HG02588 (cell line): ENCODE data around the gene ADGRL1.
"Not testable (repeated sequence)": the region's sequence is repeated elsewhere in the genome, so short reads cannot be mapped to it uniquely, and the experiment has no call there.

Experiments used
- ATAC-seq: cut with Tn5 transposase; IDR thresholded peaks from one replicate; pipeline ENCODE4 v1.9.1; 2021; ENCODE audit warnings: mild to moderate bottlenecking, moderate library complexity; ENCODE audit not compliant: unreplicated experiment

Gene ADGRL1

DNA sequence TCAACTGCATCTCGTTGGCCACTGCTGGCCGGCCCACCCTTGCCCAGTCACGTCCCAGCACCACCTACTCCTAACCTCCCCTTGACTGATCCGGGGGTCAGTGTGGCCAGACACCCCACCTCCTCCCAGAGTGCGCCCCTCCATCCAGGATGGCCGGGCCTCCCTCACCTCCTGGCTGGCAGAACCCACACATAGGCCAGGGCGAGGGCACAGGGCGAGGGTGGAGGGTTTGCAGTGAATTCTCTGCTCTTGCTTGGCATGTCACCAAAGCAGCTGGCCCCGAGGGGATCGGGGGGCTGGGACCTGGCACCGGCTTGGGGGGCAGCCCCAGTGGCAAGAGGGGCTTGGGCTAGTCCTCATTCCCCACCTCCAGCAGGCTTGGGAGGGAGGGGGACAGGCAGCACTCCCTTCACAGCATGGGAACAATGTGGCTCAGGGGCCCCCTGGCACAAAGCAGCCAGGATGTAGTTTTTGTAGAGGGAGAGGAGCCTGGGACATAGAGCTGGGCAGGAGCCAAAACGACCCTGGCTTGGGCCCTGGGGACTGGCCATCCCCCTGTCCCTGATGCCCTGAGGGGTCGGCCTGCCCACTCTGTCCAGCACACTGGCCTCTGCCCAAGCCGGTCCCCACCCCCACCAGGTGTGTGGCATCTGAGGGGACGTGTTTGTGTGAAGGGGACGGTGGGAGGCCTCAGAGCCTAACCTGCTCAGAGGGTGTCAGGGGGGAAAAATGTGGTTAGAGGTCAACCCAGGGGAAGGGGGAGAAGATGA, 41.1 kb downstream of the ADGRL1 start:
- ATAC-seq = no peak

DNA sequence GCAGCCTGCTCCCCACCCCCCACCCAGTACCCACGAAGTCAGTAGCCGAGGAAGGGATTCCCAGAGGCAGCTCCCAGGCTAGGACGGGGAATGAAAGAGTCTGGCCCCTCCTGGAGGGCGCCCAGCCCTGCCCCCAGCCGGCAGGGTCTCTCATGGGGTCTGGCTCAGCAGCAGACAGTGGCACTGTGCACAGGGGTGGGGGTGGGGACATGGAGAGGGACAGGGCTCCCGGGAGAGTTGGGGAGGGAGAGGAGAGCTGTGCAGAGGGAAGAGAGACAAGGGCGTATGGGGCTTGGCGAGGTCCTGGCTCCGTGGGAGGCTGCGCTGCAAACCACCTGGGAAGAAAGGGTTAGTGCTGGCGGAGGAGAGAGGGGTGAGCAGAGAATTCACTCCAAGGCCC, 41.9 kb downstream of the ADGRL1 start:
- no peak for ATAC-seq

DNA sequence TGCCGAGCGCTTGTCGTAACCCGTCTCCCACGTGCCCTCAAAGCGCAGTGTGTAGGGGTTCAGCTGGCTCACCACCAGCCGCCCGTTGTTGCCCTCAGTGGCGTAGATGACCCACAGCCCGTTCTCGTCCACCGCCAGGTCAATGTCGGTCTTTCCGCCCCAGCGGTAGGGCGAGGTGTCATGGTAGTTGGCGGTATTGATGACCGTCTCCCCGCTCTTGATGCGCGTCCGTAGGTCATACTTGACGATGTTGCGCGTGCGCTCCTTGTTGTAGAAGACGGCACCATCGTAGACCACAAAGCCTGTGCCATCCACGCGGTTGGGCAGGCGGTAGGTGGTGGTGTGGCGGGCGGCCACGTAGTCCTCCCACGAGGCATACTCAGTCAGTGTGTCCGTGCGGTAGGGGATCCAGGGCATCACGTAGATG, 43.1 kb downstream of the ADGRL1 start:
- no peak for ATAC-seq

DNA sequence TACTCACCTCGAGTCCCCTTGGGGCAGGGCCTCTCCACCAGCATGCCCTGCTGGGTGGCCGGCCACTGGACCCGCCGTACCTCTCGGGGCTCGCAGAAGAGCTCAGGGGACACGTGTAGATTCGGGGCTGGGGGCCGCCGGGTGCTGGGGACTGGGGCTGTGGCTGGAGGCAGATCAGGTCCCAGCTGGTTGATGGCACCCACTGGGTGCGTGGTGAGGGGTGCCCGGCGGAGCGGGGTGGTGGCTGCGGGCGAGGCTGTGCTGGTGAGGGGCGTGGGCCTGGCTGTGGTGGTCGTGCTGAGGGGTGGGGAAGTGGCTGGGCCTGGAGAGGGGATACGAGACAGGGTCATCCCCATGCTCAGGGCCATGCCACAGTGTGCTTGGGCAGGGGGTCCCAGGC, 44.7 kb downstream of the ADGRL1 start:
- ATAC-seq = no peak

DNA sequence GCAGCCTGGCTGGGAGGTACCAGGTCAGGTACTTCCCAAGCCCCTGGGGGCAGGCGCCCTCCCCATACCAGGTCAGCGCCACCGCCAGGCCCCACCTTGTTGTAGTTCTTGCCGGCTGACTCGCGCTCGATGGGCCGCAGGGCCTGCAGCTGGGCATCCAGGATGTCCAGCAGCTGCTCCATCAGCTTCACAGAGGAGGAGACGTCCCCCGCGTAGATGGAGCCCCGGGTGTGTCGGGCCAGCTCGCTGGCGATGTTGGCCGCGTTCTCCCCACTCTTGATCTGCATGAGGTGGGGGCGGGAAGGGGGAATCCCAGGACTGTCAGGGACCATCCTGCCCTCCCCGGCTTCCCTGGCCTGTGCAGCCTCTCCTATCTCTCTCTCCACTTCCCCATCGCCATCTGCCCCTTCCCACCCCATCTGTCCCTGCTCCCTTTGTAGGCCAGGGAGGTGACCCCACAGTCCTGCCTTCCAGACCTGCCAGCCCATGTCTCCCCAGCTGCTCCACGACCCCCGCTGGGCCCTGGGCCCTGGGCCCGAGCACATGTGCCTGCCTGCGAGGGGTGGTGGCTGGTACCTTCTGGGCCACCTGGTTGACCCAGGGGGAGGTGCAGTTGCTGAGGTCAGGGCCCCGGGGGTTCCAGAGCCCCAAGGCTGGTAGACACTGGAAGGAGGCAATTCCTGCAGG, 45.8 kb downstream of the ADGRL1 start:
- ATAC-seq = no peak

DNA sequence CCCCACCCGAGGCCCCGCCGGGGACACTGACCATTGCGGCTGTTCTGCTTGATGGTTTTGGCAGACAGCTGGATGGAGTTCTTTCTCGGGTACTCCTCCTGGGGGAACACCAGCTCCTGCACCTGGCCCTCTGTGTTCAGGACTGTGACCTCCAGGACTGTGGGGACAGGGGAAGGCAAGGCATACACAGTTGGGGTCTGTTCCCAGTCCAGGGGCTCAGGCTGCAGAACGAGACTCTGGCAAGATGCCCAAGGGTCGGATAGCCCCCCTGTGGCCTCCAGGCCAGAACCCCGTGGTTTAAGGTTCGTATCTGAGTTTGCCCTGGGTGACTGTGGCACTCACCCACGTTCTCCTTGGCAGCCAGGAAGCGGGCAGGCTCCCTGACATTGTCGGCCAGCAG, 46.9 kb downstream of the ADGRL1 start:
- no peak for ATAC-seq

DNA sequence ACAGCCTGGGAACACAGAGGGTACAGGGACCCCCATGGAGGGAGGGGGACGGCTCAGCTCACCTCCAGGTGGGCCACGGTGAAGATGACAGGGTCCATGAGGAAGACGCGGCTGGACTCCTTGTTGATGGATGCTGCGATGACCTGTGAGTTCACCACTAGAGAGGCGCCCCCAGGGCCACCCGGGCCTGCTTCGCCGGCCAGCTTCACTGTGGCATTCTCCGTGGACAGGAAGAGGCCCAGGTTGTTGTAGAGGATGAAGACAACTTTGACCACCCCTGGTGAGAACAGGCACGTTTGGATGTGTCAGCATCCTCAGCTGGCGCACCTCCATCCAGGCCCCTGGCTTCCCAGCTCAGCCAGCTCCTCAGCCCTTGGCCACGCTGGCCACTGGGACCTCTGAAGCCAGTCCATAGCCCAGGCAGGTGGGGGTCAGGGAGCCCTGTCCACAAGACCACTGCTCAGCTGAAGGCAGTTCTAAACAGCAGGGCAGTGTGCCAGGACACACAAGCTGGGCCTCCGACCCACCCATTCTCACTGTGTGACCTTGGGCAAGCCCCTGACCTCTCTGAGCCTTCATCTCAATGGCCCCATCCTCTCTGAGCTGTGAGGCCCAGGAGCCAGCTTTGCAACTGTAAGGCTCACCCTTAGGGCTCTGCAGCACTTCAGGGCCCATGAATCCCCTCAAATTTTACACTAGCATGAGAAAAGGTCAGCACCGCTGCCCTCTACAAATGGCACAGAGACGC, 47.5 kb downstream of the ADGRL1 start:
- ATAC-seq = no peak

DNA sequence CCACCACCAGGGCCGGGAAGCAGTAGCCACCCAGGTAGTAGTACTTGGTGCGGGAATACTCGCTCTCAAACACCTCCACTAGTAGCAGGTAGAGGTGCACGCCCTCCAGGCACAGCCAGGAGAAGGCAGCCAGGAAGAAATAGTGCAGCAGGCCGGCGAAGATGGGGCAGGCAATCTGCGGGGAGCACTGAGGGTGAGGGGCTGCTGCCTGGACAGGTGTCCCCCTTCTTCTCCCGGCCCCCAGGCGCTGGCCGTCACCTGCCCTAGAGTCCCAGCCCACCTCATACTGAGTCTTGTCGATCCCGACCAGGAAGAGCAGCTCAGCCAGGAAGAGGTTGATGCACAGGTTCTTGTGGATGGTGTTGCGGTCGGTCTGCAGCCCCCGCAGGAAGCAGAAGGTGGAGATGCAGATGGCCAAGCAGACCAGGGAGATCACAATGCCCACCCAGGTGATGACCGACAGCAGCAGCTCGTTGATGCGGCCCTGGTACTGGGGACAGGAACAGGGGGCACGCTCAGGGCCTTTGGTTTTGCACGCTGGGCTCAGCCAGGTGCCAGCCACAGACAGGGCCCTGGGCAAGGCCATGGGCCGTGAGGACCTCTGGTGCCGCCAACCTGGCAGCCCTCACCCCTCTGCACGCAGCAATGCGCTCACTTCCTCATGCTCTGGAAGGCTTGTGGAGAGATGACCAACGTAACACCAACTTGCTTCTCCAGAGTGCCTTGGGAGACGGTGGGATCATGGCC, 48.8 kb downstream of the ADGRL1 start:
- ATAC-seq = no peak

DNA sequence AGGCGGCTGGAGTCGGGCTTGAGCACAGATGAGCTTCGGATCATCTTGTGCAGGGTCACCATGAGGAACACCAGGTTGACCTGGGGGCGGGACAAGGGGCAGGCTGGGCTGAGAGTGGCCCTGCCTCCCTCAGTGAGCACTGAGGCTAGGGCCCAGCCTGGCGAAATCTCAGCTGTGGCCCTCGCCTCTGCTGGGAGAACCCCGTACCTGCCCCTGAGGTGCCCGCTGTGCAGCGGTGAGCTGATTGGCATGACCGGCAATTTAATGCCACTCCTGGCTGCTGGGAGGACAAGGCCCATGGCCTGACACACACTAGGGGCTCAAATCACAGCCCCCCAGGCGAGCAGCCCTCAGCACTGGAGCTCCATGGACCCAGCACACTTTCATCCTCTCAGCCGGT, 49.8 kb downstream of the ADGRL1 start:
- ATAC-seq = no peak

DNA sequence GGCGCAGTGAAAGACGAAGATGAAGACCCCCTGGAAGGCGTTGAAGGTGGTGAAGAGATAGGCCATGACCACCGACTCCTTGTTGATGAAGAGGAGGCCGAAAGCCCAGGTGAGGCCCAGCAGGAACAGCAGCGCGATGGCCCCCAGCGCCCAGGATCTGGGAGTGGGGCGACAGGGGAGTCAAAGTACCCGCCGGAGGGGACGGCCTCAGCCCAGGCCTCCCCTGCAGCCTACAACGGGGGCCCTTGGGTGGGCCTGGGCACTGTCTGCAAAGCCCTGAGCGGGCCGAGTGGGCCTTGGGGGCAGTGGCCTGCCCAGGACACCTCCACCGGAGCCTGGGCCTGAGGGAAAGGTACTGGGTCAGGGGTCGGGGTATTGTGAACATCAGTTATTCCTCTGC, 50.6 kb downstream of the ADGRL1 start:
- ATAC-seq = no peak

DNA sequence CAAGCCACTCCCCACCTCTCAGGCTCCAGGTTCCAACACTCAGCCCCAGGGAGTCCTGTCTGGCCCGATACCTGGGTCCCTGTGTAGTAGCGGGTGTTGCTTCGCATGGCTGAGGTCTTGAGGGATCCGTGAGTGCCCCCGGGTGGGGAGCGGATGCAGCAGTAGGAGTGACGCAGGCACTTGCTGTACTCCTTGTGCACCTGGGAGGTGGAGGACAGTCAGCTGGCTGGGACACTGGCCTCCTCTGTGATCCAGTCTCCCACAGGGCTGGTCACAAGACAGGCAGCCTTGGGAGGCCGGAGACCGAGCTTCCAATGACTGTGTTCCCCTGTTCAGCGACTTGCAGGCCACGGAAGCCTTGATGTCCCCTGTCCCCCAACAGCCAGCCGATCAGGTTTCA, 53.3 kb downstream of the ADGRL1 start:
- ATAC-seq = no peak

DNA sequence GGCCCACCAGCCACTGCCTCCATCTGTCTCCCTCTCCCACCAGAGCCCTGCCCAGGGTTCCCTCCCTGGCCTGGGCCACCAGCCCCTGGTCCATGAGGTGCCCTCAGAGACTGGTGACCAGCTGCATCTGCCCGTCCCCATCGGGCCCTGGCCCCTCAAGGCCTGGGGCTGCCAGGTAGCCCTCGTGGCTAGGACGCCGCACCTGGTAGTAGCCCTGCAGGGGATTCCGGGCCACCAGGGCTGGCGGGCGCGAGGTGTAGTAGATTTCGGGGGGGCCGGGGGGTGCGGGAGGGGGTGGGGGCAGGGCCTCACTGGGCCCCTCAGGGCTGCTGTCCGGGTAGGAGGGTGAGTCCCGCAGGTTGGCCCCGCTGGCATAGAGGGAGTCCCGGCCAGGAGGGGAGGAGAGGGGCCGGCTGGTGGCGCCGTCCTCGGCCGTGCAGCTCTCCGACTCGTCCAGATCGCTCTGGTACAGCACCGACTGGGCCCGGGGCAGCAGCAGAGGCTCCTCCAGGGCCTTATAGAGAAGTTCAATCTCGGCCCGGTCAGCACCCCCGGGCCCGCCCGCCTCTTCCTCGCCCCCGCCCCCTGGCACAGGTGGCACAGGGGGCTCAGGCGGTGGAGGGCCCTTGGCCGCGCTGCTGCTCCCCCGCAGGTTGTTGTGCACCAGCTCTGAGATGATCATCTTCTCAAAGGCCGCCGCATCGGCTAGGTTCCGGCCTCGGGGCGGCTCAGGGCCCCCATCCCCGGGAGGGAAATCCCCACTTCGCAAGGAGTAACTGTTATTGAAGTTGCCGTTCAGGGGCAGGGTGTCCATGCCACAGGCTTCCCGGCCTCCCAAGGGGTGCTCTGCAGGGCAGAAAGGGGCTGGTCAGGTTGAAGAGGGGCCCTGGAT, 55.0 kb downstream of the ADGRL1 start:
- no peak for ATAC-seq

DNA sequence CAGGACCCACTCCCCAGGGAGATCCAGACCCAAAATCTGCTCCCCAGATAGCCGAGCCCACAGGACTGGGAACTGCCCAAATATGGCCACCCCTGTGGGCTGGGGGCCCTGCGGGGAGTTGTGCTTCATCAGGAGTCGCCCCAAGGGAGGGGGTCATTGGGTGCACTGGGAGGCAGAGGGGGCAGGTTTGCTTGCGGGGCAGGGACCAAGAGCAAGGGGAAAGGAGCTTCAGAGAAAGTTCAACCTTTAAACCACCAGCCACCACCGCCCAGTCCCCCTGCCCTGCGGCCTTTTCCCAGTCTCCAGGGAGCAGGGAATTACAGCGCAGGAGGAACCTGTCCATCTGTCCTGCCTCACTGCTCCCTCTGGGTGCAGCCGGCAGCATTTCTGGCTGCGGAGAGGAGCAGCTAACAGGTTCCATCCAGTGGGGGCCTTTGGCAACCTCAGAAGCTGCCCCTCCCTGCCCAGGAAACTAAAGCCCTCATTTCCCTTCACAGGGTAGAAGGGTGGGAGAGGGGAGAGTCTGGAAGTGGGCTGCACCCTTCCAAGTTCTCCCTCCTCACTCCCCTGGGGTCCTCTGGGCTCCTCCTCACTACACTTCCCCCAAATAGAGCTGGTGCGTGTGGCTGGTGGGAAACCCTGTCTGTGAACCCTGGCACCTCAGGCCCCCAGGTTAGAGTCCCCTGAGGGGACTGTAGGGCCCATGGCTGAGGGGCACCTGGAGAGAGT, 55.8 kb downstream of the ADGRL1 start:
- ATAC-seq = no peak

DNA sequence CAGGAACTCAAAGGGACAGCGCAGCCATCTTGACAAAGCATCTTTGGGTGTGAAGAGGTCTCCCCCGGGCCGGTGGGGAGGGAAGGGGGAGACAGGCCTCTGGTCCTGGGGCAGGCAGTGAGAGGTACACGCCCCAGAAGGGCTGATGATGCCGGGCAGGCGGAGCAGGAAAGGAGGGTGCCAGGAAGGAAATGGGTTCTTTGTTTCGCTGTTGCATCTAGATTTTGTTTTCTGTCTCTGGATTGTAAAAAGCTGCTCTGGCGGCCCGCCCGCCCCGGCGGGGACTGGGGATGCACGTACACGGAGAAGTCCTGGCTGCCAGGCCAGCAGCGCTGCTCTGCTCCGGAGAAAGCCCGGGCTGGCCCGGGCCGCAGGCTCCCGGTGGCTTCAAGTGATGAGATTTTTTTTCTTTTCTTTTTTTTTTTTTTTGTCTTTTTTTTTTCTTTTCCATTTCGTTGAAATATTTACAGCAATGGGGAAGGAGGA, 56.4 kb downstream of the ADGRL1 start:
- ATAC-seq = no peak

DNA sequence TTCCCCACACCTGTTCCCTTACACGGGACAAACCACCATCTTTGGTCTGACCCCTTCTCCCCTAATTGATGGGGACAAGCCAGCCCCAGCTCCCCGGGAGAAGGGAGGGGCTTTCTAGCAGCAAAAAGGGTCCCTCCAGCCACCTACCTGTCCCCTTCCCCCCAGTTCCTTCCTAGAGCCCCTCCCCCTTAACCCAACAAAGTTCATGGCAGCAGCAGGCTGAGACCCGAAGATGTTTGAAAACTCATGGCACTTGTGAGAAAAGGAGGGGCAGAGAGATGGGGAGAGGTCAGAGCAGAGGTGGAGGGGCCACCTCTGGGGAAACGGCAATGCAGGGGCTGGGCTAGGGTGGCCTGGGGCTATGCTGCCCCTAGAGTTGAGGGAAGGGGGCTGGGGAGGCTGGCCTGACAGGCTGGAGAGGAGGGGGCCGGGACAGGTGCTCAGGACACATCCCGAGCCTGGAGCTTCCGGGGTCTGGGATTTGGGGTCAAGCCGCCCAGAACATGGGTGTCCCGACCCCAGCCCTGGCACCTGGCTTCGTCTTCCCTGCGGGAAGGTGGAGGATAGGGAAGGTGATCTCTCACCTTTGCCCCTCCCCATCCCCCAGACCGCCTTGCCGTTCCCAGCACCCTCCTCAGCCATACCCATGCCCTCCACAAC, 57.1 kb downstream of the ADGRL1 start:
- ATAC-seq = no peak

DNA sequence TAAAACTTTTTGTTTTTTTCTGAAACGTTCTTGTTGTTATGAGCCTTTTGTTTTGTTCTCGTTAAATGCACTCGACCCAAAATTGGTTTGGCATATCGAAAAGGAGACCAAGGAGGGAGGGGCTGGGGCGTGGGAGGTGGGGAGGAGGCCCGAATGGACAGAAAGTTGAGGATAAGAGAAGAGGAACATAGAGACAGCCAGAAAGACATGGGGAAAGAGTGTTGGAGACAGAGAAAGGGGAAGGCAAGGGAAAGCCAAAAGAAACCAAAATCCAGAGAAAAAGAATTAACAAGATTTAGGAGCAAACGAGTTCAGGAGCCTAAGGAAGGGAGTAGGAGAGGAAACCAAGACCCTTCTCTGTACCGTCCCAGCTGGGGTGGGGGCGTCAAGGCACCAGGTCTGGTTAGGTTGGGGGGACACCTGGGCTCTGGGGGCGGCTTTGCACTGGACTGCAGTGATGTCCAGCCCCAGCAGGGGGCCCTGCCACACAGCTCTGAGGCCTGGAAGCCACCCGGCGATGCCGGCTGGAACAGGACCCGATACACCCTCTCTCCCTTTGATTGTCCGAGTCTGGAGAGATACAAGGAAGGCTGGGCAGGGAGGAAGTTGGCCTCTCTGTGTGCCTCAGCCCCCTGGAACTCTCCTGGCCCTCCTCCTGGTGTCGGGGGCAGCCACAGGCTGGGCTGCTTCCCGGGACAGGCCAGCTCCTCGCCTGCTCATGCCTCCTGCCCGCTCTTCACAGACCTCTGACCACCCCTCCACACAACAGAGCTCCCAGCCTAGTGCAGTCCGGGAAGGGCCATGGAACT, 58.0 kb downstream of the ADGRL1 start:
- no peak for ATAC-seq

DNA sequence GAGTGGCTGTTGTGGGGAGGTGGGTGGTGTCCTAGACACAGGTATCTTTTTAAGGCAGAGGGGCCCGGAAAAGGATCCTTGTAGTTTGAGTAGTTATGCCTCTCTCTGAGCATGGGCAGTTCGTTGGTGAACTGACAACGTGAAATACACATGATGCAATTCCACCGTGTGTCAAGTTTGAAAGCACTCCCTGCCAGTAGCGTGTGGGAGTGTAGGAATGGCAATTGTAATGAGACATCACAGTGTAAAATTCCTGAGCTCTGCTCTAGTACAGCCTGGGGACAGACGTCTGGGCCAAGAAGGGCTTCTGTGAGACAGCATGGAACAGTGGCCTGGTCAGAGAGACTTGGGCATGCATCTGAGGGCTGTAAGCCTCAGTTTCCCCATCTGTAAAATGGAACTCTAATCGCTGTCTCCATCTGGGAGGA, 59.2 kb downstream of the ADGRL1 start:
- ATAC-seq = no peak

DNA sequence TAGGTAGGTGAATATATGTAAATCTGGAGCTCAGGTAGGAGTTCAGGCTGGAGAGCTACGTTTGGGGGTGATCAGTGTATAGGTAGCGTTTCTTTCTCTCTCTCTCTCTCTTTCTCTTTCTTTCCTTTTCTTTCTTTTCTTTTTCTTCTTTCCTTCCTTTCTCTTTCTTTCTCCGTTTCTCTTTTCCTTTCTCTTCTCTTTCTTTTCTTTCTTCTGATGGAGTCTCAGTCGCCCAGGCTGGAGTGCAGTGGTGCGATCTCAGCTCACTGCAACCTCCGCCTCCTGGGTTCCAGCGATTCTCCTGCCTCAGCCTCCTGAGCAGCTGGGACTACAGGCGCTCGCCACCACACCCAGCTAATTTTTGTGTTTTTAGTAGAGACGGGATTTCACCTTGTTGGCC, 59.8 kb downstream of the ADGRL1 start:
- not testable (repeated sequence) for ATAC-seq
